HL-60 (cell line): ENCODE data around the gene MACROD2.

Experiments used
- CTCF ChIP-seq: IDR thresholded peaks from one replicate; pipeline ENCODE4 v1.5.1; 2011; ENCODE audit warnings: low read length, control low read depth, inconsistent platforms; ENCODE audit not compliant: insufficient read depth
- POLR2AphosphoS5 ChIP-seq: IDR thresholded peaks from 2 replicates; pipeline ENCODE4 v1.6.1; 2012; ENCODE audit warnings: low read depth
- REST ChIP-seq: IDR thresholded peaks from 2 replicates; pipeline ENCODE4 v1.6.1; 2012; ENCODE audit warnings: low read depth; ENCODE audit not compliant: insufficient replicate concordance
- SPI1 ChIP-seq: IDR thresholded peaks from 2 replicates; pipeline ENCODE4 v1.6.1; 2012; ENCODE audit warnings: low read depth, mild to moderate bottlenecking, borderline replicate concordance

GRCh38 chr20:15700147-15700765 is 1704.9 kb downstream of the MACROD2 start:
- TF ChIP-seq CTCF (no peak), REST (no peak), SPI1 (no peak), POLR2AphosphoS5 (no peak)
